GOT3 (cell line): ENCODE data around the gene CCDC12.
"Not testable (repeated sequence)": the region's sequence is repeated elsewhere in the genome, so short reads cannot be mapped to it uniquely, and the experiment has no call there.

Experiments used
- DNase-seq: peaks from one replicate; lab custom pipeline; 2025; ENCODE audit warnings: mixed read lengths; lab: John Stamatoyannopoulos, UW

CCDC12 gene

DNA sequence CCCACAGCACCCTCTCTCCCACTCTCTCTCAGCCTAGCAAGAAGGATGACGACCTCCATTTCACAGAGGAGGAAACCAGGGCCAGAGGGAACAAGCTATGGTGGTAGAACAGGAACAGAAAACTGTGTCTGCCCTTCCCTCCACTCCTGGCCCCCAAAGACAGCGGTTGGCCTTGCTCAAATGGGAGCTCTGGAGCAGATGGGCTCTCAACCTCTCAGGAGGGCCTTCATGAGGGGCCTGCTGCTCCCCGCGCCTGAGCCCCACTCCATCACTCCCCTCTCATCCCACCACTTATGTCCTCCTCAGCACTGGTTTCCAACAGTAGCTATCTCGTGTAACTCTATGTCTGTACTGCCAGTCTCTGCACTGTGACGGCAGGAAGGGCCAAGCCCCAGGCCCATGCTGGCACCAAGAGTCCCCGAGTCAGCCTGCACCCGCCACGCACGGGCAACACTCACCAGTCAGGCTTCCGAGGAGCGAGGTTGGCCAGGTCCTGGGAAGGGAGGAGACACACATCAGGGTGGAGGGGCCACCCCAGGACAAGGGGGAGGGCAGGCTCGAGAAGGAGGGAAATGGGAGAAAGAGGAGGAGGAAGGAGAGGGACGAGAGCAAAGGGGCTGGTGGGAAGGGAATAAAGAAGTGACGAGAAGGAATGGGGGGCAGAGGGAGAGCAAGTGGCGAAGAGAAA, 53.5 kb downstream of the CCDC12 start:
- no peak for DNase-seq

DNA sequence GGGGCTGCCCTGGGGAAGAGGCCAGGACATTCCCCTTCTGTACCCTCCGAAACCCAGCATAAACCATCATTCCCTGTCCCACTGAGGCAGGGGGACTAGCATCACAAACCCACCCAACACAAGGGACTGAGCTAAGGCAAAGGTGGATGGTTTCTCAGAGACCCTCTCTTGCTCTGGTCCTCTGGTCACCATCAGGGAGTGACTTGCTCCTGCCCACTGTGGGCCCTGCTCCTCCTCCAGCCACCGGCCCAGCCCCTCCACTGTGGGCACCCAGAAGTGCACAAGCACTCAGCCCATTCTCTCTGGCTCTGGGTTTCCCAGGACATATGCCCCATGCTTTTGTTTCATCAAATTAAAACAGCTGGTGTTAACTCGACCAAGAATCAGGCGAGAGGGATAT, 54.1 kb downstream of the CCDC12 start:
- DNase-seq: no peak

- no peak for DNase-seq
Observed at GRCh38 chr3:46921871-46922271, 54.7 kb downstream of the CCDC12 start.

DNA sequence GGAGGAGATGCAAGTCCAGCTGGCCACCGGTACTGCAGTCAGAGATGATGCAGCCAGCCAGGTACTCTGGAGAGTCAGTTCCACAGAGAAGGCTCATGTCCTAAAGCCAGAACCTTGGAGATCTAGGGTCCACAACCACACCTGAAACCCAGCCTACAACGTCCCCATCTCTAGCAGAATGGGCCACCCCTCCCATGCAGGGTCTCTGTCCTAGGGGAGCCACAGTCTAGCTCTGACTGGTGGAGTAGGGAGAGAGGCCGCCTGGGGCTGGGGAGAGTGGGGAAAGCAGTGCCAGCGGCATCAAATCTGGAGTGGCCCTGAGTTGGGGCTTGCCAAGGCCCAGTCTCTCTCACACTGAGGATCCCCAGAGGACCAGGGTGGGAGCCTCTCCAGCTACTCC, 55.5 kb downstream of the CCDC12 start:
- DNase-seq: no peak

DNA sequence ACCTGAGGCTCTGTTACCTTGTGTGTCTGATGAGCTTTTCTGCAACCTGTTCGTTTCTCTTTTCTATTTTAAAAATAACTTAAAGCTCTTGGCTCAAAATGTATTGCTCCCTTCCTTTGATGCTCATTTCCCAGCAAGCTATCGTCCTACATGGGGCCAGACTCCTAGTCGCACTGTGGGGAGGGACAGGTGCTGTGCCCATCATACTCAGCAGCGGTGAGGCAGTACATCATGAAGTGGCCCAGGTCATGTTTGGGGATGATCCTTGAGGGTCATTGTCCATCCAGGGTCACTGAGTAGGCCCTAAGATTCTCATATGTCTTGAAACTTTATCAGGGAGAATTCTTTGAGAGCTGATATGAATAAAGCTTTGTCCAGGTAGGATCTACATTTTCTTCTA, 57.9 kb downstream of the CCDC12 start:
- DNase-seq: no peak

DNA sequence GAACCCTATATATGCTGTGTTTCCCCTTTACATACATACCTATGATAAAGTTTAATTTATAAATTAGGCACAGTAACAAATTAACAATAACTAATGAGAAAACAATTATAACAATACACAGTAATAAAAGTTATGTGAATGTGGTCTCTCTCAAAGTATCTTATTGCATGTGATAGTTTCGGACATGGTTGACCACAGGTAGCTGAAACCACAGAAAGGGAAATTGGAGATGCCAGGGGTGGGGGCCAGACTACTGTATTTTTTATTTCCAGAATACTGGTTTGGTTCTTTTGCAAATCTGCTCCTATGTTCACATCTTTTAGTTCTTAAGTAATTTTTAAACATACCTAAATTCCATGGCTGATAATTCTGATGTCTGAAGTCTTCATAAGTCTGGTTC, 58.3 kb downstream of the CCDC12 start:
- DNase-seq: no peak

- no peak for DNase-seq
Observed at GRCh38 chr3:46917257-46917656, 59.3 kb downstream of the CCDC12 start.

GRCh38 chr3:46916799-46917198, 59.7 kb downstream of the CCDC12 start:
- no peak for DNase-seq

GRCh38 chr3:46916278-46916677, 60.3 kb downstream of the CCDC12 start:
- no peak for DNase-seq

DNA sequence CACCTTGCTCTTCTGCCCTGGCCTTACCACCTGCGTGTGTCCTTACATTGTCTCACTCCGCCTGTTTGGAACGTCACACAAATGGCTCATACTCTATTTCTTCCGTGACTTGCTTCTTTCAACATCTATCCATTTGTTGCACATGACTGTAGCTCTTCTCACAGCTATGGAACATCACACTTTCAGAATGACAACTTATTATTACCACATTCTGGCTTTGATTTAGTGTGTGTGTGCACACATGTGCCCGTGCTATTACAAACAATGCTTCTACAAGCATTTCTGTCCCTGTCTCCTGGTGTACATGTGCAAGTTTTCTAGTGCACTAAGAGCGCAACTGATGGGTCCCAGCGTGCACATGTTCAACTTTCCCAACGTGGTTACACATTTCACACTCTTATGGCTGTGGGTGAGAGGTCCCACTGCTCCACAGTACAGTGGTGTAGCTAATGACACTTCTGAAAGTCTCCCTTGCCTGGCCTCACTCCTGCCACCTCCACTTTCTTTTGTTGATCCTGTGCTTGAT, 61.2 kb downstream of the CCDC12 start:
- no peak for DNase-seq

- no peak for DNase-seq
Observed at GRCh38 chr3:46914849-46915248, 61.7 kb downstream of the CCDC12 start.

GRCh38 chr3:46913644-46914043, 62.9 kb downstream of the CCDC12 start:
- DNase-seq: no peak

DNA sequence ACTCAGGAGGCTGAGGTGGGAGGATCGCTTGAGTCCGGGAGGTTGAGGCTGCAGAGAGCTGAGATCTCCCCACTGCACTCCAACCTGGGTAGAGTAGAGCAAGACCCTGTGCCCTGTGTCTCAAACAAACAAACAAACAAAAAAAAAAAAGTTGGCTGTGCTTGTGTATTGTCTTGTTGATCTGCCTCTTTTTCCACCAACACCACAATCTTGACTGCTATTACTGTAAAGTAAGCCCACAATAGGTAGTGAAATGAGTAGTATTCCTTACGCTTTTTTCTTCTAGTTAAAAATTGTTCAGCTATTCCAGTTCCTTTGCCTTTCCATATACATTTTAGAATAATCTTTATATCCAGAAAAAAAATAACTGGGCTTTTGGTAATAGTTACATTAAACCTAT, 63.6 kb downstream of the CCDC12 start:
- DNase-seq: no peak

DNA sequence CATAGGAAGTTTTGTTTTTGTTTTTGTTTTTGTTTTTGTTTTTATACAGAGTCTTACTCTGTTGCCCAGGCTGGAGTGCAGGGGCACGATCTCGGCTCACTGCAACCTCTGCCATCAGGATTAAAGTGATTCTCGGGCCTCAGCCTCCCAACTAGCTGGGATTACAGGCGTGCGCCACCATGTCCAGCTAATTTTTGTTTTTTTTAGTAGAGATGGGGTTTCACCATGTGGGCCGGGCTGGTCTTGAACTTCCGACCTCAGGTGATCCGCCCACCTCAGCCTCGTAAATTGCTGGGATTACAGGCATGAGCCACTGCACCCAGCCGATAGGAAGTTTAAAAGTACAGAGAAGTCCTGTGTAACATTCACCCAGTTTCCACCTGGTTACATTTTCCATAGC, 65.6 kb downstream of the CCDC12 start:
- not testable (repeated sequence) for DNase-seq

DNA sequence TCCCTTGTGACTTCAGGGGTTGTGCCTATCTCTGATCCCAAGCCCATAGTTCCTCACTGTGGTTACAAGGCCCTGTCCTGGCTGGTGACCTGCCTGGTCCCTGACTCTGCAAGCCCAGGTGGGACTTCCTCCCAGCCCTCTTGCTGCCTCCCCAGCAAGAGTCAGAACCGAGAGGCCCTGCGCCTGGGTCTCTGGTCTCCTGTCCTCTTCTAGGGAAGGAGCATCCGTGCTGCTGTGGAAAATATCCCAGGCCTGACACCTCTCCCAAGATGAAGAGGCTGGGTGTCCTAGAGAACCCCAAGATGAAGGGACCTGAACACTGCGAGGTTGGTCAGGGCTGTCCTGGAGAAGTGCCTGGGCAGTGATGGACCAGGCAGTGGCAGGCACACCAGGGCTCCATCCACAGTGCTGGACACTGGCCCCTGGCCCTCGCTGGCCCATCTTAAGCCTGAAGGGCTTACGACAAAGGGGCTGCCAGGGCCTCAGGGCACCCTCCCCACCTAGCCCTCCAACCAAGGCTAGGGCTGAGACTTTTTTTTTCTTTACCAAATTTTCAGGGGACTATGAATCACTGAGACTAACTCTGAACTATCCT, 66.3 kb downstream of the CCDC12 start:
- no peak for DNase-seq

- DNase-seq: peak; percentile 58
Observed at GRCh38 chr3:46909535-46910161, 66.9 kb downstream of the CCDC12 start.

DNA sequence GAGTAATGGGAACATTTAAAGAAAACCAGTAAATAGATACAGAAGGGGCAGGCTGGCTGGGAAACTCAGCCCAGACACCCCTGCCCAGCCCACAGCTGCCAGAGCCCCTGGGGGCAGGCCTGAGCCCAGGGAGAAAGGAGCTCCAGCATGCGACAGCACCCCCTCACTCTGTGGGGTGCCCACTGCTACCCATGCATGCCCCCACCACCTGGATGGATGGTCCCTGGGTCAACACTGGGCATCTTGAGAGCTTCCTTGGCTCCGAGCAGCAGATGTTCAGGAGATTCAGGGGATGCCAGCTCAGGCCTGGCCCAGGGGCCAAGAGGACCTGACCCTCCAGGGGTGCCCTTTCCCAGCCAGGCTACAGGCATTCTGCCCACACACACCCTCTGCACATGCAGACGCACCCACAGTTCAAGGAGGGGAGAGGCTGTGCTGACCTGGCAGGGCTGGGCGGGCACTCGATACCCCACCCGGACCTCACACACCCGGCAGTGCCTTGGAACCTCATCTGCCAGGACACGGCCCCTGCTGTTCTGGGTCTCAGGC, 67.5 kb downstream of the CCDC12 start:
- no peak for DNase-seq

DNA sequence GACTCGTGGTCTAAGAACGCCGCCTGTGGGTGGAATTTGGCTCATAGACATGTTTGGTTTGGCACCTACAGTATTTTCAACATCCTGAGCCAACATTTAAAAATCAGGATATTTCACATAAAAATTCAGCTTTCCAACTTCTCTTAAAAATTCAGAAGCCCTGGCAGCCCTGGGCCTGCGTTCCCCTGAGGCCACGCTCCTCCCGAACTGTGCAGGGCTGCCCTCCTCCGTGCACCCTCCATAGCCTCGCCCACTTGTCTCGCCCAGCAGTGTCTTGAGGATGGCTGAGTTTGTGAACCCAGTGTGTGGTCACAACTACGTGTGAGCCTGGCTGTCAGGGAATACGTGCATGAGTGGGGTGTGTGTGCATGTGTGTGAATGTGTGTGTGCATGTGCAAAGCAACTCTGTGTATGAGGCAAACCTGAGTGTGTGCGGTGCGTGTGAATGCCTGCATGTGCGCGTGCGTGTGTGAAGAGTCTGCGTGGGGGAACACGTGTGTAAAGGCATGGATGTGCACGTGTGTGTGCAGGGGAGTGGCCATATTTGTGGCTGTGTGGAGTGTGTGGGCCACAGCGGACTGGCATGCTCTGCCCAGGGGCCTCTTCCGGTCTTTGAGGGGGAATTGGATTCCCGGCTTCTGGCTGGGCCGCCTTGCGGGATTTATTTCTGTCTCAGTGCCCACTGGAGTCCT, 68.1 kb downstream of the CCDC12 start:
- no peak for DNase-seq

DNA sequence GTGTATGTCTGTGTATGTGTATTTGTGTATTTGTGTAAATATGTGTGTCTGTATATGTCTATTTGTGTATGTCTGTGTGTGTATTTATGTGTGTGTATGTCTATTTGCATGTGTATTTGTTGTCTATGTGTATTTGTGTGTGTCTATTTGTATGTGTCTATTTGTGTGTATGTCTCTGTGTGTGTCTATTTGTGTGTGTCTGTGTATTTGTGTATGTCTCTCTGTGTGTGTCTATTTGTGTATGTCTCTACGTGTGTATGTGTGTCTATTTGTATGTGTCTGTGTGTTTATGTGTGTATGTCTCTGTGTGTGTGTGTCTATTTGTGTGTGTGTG, 68.6 kb downstream of the CCDC12 start:
- DNase-seq: no peak

- no peak for DNase-seq
Observed at GRCh38 chr3:46907271-46907670, 69.3 kb downstream of the CCDC12 start.

DNA sequence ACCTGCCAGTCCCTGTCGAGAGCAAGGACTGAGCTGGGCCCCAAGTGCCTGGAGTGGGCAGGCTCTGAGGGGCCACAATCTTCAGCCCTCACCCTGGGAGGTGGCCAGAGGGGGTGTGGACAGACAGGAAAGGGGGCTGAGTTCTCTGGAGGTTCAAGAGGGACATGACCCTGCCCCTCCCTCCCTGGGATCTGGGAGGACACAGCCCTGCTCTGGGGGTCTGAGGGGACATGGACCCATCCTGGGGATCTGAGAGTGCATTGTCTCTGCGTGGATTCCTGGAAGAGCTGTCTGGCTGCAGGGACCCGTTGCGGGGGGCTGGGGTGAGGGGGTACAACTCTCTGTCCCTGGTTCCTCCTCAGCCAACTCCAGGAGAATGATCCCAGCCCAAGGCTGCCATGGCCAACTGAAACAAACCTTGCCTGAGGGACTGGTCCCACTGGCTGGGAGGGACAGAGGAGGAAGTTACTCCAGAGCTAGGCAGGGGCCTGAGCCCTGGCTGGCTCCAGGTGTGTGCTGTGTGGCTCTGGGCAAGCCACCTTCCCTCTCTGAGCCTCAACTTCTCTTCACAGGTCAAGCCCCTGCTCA, 70.0 kb downstream of the CCDC12 start:
- no peak for DNase-seq
